ENCODE data around the gene BMPR1A. TPM values are rescaled to one million over a fixed set of nuclear protein-coding genes. Genes with fewer than 3 reads are reported as not detected.

The BMPR1A gene
- total RNA-seq, 4 donors from 2014 or later: 17.7 to 35.5 (median 26.8) TPM

- no peak overlapping the region for H3K4me3 ChIP-seq (ENCODE audit: low read depth, poor library complexity, severe bottlenecking)
These were observed 63.1 kb downstream of the BMPR1A start for GRCh38 chr10:86819567-86819966.

DNA sequence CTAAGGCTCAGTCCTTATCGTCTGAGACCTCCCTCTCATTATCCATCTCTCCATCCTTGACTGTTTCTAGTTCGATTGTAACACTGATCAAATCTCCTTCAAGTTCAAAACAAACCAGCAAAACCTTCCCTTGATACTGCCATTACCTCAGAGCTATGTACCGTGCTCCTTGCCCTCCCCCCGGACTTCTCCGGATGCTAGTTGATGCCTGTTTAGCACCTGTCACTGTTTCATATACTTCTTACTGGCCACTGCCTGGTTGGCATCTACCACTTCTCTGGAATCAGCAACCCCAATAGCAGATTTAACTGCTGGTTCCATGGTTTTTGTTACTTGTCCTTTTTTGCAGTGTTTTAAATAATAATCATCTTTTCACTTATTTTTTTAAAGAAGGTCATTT lies 64.1 kb downstream of the BMPR1A start:
- 92% methylated on average over 5 of the region's 5 CpGs for WGBS, 2 donors
- DNase-seq (ENCODE audit: low spot score in 2 of 2): no peak
- no peak for TF ChIP-seq POLR2A (IDR thresholded peaks at IDR 0.05)
- TF ChIP-seq, protein P1, sequence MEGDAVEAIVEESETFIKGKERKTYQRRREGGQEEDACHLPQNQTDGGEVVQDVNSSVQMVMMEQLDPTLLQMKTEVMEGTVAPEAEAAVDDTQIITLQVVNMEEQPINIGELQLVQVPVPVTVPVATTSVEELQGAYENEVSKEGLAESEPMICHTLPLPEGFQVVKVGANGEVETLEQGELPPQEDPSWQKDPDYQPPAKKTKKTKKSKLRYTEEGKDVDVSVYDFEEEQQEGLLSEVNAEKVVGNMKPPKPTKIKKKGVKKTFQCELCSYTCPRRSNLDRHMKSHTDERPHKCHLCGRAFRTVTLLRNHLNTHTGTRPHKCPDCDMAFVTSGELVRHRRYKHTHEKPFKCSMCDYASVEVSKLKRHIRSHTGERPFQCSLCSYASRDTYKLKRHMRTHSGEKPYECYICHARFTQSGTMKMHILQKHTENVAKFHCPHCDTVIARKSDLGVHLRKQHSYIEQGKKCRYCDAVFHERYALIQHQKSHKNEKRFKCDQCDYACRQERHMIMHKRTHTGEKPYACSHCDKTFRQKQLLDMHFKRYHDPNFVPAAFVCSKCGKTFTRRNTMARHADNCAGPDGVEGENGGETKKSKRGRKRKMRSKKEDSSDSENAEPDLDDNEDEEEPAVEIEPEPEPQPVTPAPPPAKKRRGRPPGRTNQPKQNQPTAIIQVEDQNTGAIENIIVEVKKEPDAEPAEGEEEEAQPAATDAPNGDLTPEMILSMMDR (IDR thresholded peaks at IDR 0.05): no peak
- intact Hi-C loops (cut with DNase I; ENCODE audit: low total_unique reads): no loop called here
- H3K4me3 ChIP-seq (ENCODE audit: low read depth, poor library complexity, severe bottlenecking): no peak overlapping the region

More at GRCh38 chr10:86819567-86819966, 63.1 kb downstream of the BMPR1A start:
- DNase-seq (ENCODE audit: low spot score in 2 of 2): no peak
- WGBS, 2 donors: 84 to 86% methylated on average over 6 of the region's 6 CpGs
- TF ChIP-seq, protein P1 (IDR thresholded peaks at IDR 0.05): no peak
- TF ChIP-seq POLR2A (IDR thresholded peaks at IDR 0.05): no peak
- intact Hi-C loops (cut with DNase I; ENCODE audit: low total_unique reads): no loop called here

DNA sequence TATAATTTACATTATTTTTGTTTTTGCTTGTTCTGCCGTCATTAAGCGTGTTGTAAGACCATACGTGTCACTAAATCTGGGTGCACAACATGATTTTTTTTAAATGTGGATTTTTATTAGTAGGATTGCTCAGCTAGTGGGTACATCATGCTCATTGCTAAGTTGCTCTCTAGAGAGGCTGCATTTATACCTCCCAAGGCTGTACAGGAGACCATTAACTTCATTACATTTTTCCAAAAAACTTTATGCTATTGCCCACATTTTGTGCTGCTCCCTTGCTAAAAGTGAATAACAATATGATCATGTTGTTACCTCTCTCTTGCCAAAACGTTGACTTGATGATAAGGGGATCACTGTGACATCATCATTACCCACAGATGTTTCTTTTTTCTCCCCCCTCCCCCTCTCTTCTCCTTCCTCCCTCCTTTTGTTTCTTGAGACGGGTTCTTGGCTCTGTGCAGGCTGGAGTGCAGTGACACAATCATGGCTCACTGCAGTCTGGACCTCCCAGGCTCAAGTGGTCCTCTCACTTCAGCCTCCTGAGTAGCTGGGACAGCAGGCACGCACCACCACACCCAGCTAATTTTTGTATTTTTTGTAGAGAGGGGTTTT lies 65.1 kb downstream of the BMPR1A start:
- intact Hi-C loops (cut with DNase I; ENCODE audit: low total_unique reads): no loop called here
- DNase-seq (ENCODE audit: low spot score in 2 of 2): no peak
- H3K4me3 ChIP-seq (ENCODE audit: low read depth, poor library complexity, severe bottlenecking): no peak overlapping the region
- TF ChIP-seq, protein P1 (IDR thresholded peaks at IDR 0.05): no peak
- no peak for TF ChIP-seq POLR2A (IDR thresholded peaks at IDR 0.05)
- 65 to 68% methylated on average over 6 of the region's 6 CpGs for WGBS, 2 donors

DNA sequence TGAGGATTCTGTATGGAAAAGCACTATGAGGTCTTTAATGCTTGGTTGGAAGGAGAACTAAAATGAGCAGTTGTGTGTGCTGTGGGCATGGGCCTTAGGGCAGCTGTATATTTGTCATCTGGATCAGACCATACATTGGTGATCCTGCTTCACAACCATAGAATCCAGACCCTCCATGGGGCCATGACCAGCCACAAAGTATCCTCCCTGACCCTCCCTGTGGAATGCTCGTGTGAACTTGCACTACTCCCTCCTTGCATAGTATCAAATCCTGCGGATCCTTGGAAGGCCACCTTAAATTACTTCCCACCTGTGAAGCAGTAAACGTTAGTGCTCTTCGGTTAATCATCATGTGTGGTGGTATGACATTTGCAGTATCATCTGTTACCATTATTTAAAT lies 67.1 kb downstream of the BMPR1A start:
- H3K4me3 ChIP-seq (ENCODE audit: low read depth, poor library complexity, severe bottlenecking): no peak overlapping the region
- 72 to 77% methylated on average over 4 of the region's 4 CpGs for WGBS, 2 donors
- intact Hi-C loops (cut with DNase I; ENCODE audit: low total_unique reads): no loop called here
- no peak for DNase-seq (ENCODE audit: low spot score in 2 of 2)
- TF ChIP-seq POLR2A (IDR thresholded peaks at IDR 0.05): no peak
- TF ChIP-seq, protein P1 (IDR thresholded peaks at IDR 0.05): no peak

DNA sequence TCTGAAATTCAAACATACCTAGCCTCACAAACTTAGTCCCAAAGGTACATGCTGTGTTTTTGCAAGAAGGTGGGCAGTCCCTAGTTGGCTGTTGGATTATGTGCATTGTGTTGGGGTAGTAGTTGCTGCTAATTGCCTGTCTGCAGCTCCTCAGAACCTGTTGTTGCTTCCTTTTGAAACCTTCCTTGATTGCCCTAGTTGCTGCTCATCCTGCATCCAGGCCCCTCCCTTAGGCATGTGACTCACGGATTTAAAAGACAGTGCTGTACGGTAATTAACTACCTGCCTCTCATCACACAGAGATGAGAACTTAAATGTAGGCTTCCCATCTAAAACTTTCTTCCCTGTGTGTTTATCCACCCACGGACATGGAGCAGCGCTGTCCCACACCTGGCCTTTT lies 67.7 kb downstream of the BMPR1A start:
- H3K4me3 ChIP-seq (ENCODE audit: low read depth, poor library complexity, severe bottlenecking): no peak overlapping the region
- TF ChIP-seq POLR2A (IDR thresholded peaks at IDR 0.05): no peak
- TF ChIP-seq, protein P1 (IDR thresholded peaks at IDR 0.05): no peak
- DNase-seq (ENCODE audit: low spot score in 2 of 2): no peak
- 56 to 66% methylated on average over 4 of the region's 4 CpGs for WGBS, 2 donors
- intact Hi-C loops (cut with DNase I; ENCODE audit: low total_unique reads): no loop called here

GRCh38 chr10:86825366-86825765 lies 68.9 kb downstream of the BMPR1A start:
- 86 to 96% methylated on average over 2 of the region's 2 CpGs for WGBS, 2 donors
- no peak overlapping the region for H3K4me3 ChIP-seq (ENCODE audit: low read depth, poor library complexity, severe bottlenecking)
- DNase-seq (ENCODE audit: low spot score in 2 of 2): no peak
- intact Hi-C loops (cut with DNase I; ENCODE audit: low total_unique reads): no loop called here
- TF ChIP-seq POLR2A (IDR thresholded peaks at IDR 0.05): no peak
- TF ChIP-seq, protein P1 (IDR thresholded peaks at IDR 0.05): no peak

All from lower leg skin (tissue), 4 donors.